NCI-H2081 treated with DMSO at 0.1 percent for 48 hours (cell line): ENCODE data around the gene RICTOR.

ENCODE experiments used
- DNase-seq: peaks from one replicate; lab custom pipeline; 2025; lab: John Stamatoyannopoulos, UW

The RICTOR gene

DNA sequence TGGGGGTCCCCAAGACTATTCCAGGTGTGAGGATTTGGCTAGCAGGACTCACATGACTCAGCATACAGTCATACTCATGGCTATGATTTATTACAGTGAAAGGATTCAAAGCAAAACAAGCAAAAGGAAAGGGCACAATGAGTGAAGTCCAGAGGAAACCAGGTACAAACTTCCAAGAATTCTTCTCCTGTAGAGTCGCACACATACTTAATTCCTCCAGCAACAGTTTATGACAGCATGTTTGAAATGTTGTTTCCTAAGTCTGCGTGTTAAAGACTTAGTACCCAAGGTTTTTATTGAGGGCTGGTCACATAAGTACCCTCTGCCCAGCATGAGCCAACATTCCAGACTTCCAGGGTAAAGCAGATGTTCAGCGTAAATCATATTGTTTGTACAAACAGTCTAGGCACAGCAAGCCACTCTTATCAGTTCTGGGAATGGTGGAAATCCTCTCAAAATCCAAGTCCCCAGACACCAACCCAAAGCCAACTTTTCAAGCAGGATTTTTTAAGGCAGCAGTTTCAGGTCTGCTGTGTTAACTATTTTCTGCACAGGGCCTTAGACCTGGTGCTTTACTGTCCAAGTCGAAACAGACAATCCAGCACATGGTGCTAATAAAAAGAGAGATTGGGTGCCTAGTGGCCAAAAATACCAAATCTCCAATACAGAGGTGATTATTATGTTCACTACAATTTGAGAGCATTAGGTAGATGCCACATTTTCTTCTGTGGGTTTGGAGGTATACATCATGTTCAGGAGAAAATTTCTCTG is 18.6 kb upstream of the RICTOR start:
- DNase-seq = no peak

DNA sequence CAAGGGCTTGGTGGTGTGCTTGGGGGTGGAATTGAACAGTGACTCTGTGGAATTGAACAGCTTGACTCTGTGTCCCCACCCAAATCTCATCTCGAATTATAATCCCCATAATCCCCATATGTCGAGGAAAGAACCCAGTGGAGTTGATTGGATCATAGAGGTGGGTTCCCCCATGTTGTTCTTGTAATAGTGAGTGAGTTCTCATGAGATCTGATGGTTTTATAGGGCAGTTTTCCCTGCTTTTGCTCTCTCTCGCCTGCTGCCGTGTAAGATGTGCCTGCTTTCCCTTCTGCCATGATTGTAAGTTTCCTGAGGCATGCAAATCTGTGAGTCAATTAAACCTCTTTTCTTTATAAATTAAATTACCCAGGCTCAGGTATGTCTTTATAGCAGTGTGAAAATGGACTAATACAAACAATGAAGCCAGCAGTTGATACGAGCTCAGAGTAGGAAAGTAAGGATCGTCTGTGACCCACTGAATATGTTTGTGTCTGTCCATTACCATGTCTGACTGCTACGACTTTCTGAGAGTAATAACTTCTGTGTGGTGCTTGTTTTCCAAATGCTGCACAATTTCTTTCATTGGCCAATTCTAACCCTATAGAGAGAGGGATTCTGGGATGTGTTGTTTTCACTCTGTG is 17.9 kb upstream of the RICTOR start:
- DNase-seq = no peak

DNA sequence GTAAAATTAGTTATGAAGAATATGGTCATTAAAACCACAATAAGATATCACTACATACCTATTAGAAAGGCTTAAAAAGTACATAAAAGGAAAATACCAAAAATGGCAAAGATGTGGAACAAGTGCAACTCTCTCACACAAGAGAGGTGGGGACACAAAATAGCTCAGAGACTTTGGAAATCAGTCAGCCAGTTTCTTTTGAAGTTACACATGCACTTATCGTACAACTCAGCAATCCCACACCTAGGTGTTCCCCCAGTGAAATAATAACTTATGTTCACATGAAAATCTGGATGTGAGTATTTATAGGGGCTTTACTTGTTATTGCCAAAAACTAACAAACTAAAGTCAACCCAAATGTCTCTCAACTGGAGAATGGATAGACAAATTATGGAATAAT is 9.8 kb upstream of the RICTOR start:
- no peak for DNase-seq

DNA sequence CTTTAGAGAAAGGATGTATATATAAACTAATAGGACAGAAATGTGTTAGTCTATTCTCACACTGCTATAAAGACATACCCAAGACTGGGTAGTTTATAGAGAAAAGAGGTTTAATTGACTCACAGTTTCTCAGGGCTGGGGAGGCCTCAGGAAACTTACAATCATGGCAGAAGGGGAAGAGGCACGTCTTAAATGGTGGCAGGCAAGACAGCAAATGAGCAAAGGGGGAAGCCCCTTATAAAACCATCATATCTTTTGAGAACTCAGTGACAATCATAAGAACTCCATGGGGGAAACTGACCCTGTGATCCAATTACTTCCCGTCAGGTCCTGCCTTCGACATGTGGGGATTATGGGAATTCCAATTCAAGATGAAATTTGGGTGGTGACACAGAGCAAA is 8.8 kb upstream of the RICTOR start:
- no peak for DNase-seq

DNA sequence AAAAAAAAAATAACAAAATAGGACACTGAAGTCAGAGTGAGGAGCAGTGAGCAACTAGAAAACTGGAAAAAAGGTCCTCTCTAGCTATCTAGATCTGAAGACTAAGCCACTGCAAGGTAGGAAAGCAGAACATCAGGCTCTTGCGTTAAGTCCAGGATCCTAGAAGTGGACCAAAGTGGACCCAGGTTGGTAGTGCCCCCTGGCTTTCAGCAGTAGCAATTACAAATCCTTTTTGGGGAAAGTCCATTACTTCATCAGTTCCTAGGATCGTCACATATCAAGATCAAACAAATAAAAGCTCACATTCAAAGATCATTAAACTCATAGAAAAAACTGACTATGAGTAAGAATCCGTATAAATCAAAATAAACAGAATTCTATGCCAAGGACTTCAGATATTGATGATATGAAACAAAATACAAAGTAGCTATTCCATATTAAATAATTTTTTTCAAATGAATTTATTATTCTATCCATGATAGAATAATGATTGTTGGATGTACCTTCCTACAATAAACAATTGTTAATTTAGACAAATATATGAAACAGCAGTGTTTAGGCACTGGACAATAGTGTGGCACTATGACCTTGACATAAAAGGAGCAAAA is 6.5 kb upstream of the RICTOR start:
- DNase-seq = no peak

DNA sequence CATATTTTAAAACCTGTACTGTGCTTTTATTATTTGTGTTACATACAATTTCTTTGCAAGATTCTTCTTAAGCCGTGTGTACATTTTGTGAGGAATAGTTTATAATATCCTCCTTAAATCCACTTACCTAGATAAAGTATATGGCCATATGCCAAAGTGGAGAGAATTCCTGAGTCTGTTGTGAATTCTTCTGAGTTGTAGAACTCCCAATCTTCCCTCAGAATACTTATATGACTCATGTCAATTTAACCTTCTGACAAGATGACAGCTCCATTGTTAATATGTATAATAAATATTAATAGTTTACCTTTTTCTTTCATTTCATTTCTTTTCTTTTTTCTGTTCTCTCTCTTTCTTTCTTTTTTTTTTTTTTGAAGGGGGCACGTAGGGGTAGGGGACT is 6.0 kb upstream of the RICTOR start:
- no peak for DNase-seq

DNA sequence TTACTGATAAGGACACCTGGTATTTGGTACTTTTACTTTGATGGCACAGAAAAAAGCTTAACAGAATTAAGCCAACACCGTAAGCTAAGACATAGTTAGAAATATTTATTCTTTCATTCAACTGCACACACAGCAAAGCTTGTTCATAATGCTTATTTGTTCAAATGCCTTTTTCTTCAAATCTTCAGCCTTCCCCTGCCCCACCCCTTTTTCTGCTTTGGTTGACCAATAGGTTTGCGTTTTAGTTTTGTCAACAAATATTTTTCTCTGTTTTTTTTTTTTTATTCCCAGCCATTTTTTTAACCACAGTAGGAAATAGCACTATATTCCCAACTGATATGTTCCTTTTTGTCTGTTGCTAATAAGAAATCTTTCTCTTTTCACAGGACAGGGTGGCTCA is 4.9 kb upstream of the RICTOR start:
- no peak for DNase-seq

DNA sequence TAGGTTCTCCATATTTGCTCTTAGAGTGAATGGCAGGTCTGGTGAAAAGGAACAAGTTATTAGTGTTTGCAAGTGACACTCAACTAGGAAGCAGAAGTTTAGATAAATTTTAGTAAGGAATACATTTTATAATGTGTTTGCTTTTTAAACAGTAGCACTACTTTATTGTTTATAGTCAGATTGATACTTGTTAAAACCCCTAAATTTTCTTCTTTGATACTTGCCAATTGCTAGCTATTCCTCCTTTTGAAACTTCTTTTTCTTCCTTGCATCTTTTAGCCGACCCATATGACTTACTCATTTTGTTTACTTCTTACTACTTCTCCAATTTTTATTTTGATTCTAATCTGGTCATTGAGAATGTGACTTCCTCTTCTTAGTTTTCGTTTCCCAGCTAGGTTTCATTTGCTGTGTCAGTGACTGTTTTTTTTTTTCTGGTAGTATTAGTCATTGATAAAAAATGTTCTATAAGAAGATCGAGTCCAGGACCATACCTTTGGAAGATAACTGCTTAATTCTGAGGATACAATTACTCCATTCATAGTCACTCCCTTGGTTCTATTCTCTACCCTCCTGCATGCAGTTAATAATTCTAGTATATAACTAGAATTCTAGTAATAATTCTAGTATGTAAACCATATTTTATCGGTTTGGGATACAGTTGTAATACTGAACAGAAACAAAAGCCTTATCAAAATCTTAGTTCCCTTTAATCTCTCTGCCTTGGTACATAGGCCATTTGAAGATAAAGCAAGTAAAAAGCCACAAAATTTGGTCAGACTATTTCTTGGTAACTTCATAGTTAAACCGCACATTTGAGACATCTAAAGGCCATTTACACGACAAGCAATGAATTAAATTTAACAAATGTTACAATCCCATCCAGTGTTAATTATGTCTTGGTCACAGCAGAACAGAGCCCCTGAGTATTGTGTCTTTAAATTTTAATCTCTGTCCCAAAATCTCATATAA is 2.8 kb upstream of the RICTOR start:
- no peak for DNase-seq

DNA sequence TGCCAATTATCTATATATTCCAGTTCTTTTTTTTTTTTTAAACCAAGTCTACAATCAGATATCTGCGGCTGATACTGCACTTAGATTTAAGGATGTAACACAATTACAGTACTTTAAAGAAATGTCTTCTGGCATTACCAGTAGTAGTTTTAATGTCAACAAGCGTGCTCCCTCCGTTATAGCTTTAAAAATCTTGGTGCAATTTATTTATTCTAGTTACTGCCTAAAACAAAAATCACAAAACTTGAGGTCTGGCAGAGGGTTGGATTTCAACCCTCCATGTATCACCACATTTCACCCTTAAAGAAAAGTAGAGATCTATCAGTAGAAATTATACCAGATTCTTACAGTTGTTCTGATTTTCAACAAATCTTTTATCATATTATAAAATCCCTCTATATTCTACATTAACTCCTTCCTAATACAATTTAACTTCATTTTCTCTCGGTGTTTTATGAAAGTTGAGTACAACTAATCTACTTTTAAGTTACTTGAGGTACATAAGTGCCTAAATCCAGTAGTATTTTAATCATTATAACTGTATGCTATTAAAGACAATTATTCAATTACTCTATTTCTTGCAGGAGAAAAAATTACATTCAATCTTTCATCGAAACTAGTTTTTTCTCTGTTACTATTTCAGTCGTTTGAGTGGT is 2.0 kb upstream of the RICTOR start:
- no peak for DNase-seq

DNA sequence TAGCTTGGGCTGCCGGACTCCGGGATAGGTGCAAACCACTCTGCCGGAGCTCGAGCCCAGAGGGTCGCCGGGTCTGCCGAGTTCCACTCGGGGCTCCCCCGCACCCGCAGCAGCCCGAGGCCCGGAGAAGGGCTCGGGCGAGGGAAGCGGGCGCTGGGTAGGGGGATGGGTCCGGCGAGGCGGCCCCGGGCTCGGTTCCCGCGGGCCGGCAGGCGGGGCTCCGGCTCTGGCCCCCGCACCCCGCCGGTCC is 507 bp downstream of the RICTOR start:
- DNase-seq = no peak

DNA sequence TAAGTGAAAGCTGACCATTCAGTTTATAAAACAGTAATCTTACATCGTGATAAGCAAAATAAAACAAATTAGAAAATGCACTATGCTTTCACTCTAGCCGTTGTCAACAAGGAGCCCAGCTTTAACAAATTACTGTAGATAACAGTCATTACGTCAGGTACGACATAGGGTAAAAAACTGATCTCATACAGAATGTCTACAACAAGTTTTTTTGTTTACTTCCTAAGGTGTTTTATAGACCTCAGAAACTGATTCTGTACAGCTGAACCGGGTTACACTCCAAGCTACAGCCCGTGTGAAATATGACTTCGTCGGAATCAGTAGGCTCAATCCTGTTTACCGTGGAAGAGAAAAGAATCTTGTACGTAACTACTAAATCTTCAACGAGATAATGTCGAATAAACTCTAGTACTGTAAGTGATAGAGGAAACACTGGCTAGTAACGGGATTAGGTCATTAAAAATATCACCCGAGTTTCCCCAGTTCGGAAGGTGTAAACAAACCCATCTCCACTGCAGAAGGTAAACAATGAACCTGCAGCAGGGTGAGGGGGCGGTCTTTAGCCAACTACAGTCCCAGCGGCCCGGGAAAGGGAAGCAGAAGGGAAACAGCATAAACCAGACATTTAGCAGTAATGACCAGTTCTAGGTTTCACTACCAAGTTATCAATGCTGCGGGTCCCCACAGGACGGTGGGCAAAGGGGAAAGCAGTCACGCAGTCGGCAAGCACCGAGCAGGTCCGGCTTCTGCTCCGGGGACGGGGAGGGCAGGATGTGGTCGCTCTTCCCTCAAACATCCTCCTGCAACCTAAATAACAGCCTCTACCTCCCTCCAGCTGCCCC is 1.1 kb downstream of the RICTOR start:
- no peak for DNase-seq

DNA sequence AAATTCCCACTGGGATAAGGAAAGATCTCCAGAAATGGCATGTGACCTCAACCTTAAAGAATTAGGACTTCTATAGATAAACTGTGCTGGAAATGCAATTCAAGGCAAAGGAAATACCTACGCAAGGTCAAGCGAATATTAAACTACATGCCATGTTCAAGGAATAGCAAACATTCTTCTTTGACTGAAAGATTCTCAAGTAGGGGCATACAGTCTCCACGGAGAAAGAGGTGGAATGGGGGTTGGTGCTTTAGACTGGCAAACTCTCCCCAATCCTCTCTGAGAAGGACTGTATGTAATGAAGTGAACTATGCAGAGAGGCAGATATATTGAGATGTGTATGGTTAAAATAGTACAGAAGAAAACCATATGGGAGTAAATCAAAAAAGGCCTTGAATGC is 6.1 kb downstream of the RICTOR start:
- DNase-seq = no peak

DNA sequence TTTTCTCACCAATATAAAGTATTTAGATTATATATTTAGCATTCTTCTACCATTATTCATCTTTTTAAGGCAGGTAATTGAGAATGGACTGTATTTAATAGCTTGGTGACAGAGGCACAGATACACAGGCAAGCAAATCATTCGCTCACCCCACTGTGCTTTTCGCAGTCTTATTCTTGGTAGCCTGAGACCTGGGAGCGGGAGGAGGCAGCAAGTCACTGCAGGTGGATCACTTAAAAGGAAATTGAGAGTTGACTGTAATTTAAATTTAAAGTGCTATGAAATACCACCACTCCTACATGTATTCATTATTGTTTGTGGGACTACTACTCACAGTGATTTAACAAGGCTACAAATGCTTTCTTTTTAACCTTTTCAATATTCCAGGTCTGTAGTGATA is 9.7 kb downstream of the RICTOR start:
- DNase-seq = no peak

DNA sequence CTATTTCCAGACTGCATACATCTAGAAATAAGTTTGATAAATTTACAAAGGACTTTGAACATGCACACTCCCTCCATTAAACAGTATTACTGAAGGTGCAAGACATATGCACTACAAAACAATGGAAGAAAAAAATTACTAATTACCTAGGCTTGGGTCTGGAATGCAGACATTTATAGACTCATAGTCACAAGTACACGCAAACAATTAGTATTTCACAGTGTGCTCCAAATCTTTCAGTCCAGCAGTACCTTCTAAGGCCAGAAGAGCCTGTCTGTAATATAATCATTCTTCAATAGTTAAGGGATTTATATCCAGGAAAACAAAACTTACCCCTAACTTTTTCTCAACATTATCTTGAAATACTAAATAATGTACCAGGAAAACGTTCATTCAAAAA is 11.2 kb downstream of the RICTOR start:
- DNase-seq = no peak

DNA sequence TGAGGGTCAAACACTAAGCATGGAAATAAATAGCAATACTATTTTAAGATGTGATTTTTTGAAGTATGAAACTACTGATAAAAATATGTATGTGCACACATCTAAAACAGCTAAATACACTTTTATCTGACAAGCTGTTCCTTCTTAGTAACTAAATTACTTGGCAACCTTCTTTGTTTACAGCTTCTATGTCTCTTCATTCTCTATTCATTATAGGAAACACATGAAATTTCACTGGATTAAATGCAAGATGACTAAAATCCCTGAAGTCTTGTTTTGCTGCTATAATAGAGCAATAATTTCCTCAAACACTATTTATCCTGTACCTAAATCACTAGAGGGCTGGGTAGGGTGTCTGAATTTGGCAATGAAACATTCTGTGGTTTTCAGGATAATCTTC is 11.7 kb downstream of the RICTOR start:
- no peak for DNase-seq

DNA sequence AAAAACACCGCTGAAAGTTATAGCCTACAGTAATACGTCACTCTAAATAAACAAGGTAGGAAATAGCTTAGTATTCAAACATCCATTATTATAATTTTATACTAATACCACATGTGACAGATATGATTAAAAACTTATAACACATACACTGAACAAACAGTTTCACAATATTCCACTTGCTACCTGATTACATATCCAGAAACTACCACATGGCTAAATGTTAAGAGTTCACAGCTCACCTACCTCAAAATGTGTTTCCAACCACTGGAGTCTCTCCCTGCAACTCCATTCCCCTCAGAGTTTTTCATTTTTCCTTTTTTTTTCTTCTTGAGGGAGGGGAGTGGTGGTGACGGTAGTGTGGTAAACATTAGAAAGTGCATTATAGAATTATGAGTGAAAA is 12.1 kb downstream of the RICTOR start:
- DNase-seq = no peak

DNA sequence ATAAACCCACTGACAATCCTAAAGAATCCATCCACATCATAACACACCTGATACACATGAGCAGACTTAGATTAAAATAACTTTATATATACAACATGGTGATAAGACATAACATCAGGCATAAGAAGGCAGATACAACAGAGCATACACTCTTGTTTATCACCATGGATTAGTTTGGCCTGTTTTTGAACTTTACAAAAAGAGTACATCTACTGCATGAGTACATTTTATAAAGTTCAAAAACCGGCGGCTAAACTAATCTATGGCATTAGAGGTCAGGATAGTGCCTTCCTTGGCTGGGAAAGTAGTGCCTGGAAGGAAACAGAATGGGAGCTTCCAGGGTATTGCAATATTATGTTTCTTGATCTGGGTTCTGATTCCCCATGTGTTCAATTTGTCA is 15.1 kb downstream of the RICTOR start:
- no peak for DNase-seq

DNA sequence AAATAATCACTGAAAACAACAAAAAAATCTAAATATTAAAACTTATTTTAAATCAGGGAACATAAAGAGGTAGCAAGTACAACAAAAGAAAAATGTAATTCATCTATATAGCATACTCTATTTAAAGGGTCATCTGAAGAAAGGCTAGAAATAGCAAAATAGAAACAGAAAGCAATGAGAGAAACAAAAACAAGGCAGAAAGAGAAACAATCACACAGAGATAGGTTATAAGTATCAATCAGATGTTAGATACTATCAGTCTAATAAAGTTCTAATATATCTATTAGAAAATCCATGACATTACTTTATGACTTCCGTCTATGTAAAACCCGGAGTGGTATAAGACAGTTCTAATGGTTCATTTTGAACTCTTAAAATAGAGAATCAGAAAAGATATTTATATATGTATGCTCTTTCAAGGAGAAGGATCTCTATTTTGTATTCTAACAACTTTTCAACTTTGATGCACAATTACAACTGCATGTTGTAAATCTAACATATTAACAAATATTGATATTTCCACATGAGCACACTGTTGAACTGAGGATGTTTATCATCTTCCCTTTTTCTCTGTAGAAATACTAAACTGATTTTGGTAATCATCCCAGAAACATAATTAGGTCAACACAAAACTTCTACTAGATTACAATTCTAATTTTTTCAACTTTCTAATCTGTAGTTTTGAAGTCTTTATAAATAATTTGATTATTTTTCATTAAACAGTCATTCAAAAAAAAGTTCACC is 15.8 kb downstream of the RICTOR start:
- no peak for DNase-seq

DNA sequence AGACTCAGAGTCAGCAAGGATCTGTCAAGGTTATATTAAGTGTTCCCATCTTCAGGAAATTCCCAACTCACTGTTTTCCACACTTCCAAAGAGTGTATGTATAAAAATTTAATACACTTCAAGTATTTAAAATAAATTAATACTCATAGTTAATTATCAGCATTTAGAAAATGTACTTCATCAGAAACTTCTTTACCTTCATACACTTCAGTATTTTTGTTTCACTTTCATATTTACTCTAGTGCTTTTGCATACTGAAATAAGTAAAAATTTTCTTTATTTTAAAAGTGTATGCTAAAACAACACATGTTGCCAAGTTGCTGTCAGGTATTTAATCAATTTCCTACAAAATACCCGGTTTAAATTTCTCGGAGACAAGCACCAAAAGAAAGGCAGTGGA is 16.5 kb downstream of the RICTOR start:
- DNase-seq = no peak

DNA sequence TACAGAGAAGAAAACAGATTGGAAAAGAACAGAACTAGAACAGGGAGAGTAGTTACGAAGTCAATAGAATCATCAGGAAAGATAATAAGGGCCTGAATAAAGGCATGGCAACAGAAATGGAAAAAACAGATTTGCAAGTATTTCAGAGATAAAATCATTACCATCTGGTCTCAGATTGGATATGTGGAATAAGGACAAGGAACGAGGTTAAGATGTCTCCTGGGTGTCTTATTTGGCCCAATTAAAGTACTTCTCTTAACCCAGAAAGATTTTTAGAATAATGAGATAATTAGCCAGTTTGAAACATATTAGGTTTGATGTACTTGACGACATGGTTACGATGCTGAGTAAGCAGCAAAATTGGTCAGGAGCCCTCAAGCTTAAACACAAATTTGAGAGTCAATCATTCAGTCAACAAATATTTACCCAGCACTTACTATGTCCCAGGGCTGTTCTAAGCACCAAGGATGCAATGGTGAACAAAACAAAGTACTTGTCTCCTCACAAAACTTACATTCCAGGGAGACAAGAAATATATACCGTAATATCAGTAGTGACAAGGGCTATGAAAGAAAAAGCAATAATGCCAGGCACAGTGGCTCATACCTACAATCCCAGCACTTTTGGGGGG is 18.3 kb downstream of the RICTOR start:
- DNase-seq = no peak
